ENCODE measurements around the gene HECTD3. TPM values are rescaled to one million over a fixed set of nuclear protein-coding genes. Genes with fewer than 3 reads are reported as not detected.

The HECTD3 gene
- total and polyA plus RNA-seq, 9 of the 15 experiments (the other 6 are each of a cell fraction or from before 2014, with no cell fraction given): 6.3 to 50.8 (median 18.9) TPM

DNA sequence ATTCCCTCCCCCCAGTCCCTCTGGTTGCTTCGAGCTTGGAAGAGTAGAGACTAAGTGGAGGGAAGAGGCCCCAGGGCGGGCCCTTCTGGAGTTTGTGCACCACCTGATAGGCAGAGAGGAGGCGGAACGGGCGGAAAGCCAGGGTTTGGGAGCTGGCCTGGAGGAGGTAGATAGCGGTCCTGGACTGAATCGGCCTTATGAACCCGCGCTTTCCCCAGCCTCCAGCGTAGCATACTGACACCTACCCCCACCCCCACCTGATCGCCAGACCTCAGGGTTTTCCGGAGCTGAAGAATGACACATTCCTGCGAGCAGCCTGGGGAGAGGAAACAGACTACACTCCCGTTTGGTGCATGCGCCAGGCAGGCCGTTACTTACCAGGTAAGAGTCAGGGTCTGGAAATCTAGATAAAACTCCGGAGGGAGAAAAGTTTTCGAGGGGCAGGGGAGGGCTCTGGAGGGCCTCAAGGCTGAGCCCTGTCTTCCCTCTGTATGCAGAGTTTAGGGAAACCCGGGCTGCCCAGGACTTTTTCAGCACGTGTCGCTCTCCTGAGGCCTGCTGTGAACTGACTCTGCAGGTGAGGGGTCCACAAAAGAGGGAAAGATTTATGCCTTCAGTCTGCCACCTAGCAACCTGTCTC lies 1.6 kb upstream of the HECTD3 start (continued):
- TF ChIP-seq, protein P1, sequence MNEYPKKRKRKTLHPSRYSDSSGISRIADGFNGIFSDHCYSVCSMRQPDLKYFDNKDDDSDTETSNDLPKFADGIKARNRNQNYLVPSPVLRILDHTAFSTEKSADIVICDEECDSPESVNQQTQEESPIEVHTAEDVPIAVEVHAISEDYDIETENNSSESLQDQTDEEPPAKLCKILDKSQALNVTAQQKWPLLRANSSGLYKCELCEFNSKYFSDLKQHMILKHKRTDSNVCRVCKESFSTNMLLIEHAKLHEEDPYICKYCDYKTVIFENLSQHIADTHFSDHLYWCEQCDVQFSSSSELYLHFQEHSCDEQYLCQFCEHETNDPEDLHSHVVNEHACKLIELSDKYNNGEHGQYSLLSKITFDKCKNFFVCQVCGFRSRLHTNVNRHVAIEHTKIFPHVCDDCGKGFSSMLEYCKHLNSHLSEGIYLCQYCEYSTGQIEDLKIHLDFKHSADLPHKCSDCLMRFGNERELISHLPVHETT (CRISPR knock-in tag; conservative IDR thresholded peaks at IDR 0.05 in 1 of 2, IDR thresholded peaks at IDR 0.05 in 1 of 2): peak in 1 of 2 experiments; percentile 88; a peak in 2 of 4 replicates
- TF ChIP-seq ZBTB17 (CRISPR knock-in tag; IDR thresholded peaks at IDR 0.05) (peak; percentile 43; the same call in 1 of the 2 replicates), SOX6 (IDR thresholded peaks at IDR 0.05) (peak; percentile 93), SRSF7 (optimal IDR thresholded peaks at IDR 0.05; ENCODE audit: low read depth, low read length) (no peak), MYBL2 (IDR thresholded peaks at IDR 0.05; ENCODE audit: low read depth) (no peak), MYBL2 (CRISPR knock-in tag; IDR thresholded peaks at IDR 0.05; ENCODE audit: borderline replicate concordance) (no peak), ETV5 (CRISPR knock-in tag; IDR thresholded peaks at IDR 0.05; ENCODE audit: low read depth) (peak; percentile 96), ARID2 (IDR thresholded peaks at IDR 0.05) (no peak), GATAD2B (IDR thresholded peaks at IDR 0.05; ENCODE audit: borderline replicate concordance) (0 out of 2 replicates have a peak, but pooled peaks have one; percentile 36), CHCHD3 (CRISPR knock-in tag; IDR thresholded peaks at IDR 0.05) (no peak), KDM5B (IDR thresholded peaks at IDR 0.05; ENCODE audit: insufficient replicate concordance, low read depth, low read length) (peak; percentile 52), ZC3H4 (CRISPR knock-in tag; IDR thresholded peaks at IDR 0.05; ENCODE audit: borderline replicate concordance) (no peak), SMAD4 (CRISPR knock-in tag; conservative IDR thresholded peaks at IDR 0.05) (peak; percentile 94), ZNF717 (CRISPR knock-in tag; IDR thresholded peaks at IDR 0.05) (no peak), ZNF224 (CRISPR knock-in tag; IDR thresholded peaks at IDR 0.05) (no peak), MAFG (tag; conservative IDR thresholded peaks at IDR 0.05) (no peak), ZNF384 (IDR thresholded peaks at IDR 0.05; ENCODE audit: low read depth, low read length) (no peak), POLR2B (IDR thresholded peaks at IDR 0.05; ENCODE audit: low read depth, partially characterized antibody) (peak; percentile 10), ETV1 (tag; conservative IDR thresholded peaks at IDR 0.05; ENCODE audit: low read depth) (peak; percentile 93), CXXC5 (CRISPR knock-in tag; IDR thresholded peaks at IDR 0.05) (peak; percentile 91), TOE1 (IDR thresholded peaks at IDR 0.05; ENCODE audit: borderline replicate concordance) (peak; percentile 18; the same call in 1 of the 2 replicates), TOE1 (CRISPR knock-in tag; IDR thresholded peaks at IDR 0.05; ENCODE audit: borderline replicate concordance, low read depth) (no peak), MEIS2 (IDR thresholded peaks at IDR 0.05; ENCODE audit: partially characterized antibody) (peak; percentile 84), PML (IDR thresholded peaks at IDR 0.05; ENCODE audit: low read length) (peak; percentile 93), U2AF2 (optimal IDR thresholded peaks at IDR 0.05; ENCODE audit: low read depth, low read length) (no peak), ESRRB (CRISPR knock-in tag; IDR thresholded peaks at IDR 0.05; ENCODE audit: borderline replicate concordance) (no peak), IRF2 (CRISPR knock-in tag; IDR thresholded peaks at IDR 0.05) (no peak), SAFB (IDR thresholded peaks at IDR 0.05; ENCODE audit: borderline replicate concordance, low read depth, low read length) (no peak)
- TF ChIP-seq, protein P2, sequence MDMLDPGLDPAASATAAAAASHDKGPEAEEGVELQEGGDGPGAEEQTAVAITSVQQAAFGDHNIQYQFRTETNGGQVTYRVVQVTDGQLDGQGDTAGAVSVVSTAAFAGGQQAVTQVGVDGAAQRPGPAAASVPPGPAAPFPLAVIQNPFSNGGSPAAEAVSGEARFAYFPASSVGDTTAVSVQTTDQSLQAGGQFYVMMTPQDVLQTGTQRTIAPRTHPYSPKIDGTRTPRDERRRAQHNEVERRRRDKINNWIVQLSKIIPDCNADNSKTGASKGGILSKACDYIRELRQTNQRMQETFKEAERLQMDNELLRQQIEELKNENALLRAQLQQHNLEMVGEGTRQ (CRISPR knock-in tag; IDR thresholded peaks at IDR 0.05): peak; percentile 64
